Measurements from ENCODE around the gene SH3BP2.

Gene SH3BP2

DNA sequence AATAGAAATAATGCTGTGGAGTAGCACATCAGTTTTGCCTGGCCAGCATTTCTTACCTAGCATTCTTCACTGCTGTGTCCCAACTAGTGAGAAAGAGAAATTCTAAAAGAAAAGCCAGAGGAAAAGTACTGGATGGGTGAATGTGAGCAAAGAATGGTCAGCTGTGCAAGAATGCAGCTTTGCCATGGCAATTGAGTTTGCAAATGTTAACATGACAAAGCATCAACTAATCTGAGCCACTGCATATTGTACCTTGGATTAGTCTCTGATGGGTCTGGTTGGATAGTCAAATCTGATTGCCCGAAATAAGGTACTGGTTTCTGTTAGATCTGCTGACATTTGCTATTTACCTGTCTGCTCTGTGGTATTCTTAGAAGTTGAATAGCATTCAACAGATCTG, 89.5 kb downstream of the SH3BP2 start:
- DNase-seq, result no peak

- no peak for DNase-seq
Measured at GRCh38 chr4:2886161-2886560, 93.3 kb downstream of the SH3BP2 start.

DNA sequence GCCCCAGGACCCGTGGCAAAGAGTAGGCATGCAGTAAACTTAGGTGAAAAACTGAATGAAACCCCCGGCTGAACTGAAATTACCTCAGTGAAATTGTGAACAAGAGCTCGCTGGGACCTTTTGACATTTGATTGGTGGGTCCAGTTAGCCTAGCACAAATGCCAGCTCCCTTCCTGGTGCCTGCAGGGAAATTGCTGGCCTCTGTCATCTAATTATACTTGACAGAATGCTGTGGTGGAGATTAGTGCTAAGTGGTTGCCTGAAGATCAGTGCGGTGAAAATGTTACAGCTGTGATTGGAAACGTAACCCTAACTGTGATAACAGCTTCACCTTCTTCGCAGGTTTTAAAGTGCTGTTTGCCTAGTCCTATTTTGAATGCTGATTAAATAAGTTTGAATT, 93.7 kb downstream of the SH3BP2 start:
- DNase-seq, result no peak

GRCh38 chr4:2887343-2887742, 94.5 kb downstream of the SH3BP2 start:
- DNase-seq, result no peak

GRCh38 chr4:2888886-2889285, 96.0 kb downstream of the SH3BP2 start:
- DNase-seq, result no peak

Measured in CD4-positive, alpha-beta T cell treated with Interleukin-17A for 1 hour (primary cell).